ENCODE data around the gene CDA. TPM values are rescaled to one million over a fixed set of nuclear protein-coding genes. Genes with fewer than 3 reads are reported as not detected.

The CDA gene
- total RNA-seq, 1 donor: 3.0 TPM

GRCh38 chr1:20658166-20658915, 69.4 kb downstream of the CDA start:
- TF ChIP-seq CTCF (IDR thresholded peaks at IDR 0.05; ENCODE audit: insufficient read depth, low read depth, low read length): no peak
- no peak for DNase-seq (ENCODE audit: low read depth)
- no peak overlapping the region for H3K4me3 ChIP-seq (ENCODE audit: low read depth, low read length)

- no peak for TF ChIP-seq CTCF (IDR thresholded peaks at IDR 0.05; ENCODE audit: insufficient read depth, low read depth, low read length)
- no peak for DNase-seq (ENCODE audit: low read depth)
- H3K4me3 ChIP-seq (ENCODE audit: low read depth, low read length): peak overlapping the region; percentile 97
These were observed 71.5 kb downstream of the CDA start for GRCh38 chr1:20660363-20660762.

- H3K4me3 ChIP-seq (ENCODE audit: low read depth, low read length): peak overlapping the region; percentile 97
- no peak for DNase-seq (ENCODE audit: low read depth)
- no peak for TF ChIP-seq CTCF (IDR thresholded peaks at IDR 0.05; ENCODE audit: insufficient read depth, low read depth, low read length)
These were observed 71.9 kb downstream of the CDA start for GRCh38 chr1:20660847-20661206.

- peak within 1 kb of the TSS; percentile 97 for H3K4me3 ChIP-seq (ENCODE audit: low read depth, low read length)
- DNase-seq (ENCODE audit: low read depth): peak; percentile 97
- peak; percentile 41 for TF ChIP-seq CTCF (IDR thresholded peaks at IDR 0.05; ENCODE audit: insufficient read depth, low read depth, low read length)
These were observed 72.6 kb downstream of the CDA start, which contains the start of gene DDOST for GRCh38 chr1:20661207-20662109. DDOST (minus strand) TSS chr1:20661369; CDS start chr1:20661350, 19 bp downstream.

GRCh38 chr1:20662110-20662475, 73.2 kb downstream of the CDA start:
- no peak for DNase-seq (ENCODE audit: low read depth)
- peak overlapping the region; percentile 97 for H3K4me3 ChIP-seq (ENCODE audit: low read depth, low read length)
- TF ChIP-seq CTCF (IDR thresholded peaks at IDR 0.05; ENCODE audit: insufficient read depth, low read depth, low read length): no peak

GRCh38 chr1:20663365-20663764, 74.5 kb downstream of the CDA start:
- H3K4me3 ChIP-seq (ENCODE audit: low read depth, low read length): no peak overlapping the region
- DNase-seq (ENCODE audit: low read depth): no peak
- TF ChIP-seq CTCF (IDR thresholded peaks at IDR 0.05; ENCODE audit: insufficient read depth, low read depth, low read length): no peak
